ENCODE results near the gene TMEM94.
A peak's percentile ranks its signal among the peaks of the same experiment; 100 is the strongest.
"Not testable (repeated sequence)": the region's sequence is repeated elsewhere in the genome, so short reads cannot be mapped to it uniquely, and the experiment has no call there.

The TMEM94 gene

DNA sequence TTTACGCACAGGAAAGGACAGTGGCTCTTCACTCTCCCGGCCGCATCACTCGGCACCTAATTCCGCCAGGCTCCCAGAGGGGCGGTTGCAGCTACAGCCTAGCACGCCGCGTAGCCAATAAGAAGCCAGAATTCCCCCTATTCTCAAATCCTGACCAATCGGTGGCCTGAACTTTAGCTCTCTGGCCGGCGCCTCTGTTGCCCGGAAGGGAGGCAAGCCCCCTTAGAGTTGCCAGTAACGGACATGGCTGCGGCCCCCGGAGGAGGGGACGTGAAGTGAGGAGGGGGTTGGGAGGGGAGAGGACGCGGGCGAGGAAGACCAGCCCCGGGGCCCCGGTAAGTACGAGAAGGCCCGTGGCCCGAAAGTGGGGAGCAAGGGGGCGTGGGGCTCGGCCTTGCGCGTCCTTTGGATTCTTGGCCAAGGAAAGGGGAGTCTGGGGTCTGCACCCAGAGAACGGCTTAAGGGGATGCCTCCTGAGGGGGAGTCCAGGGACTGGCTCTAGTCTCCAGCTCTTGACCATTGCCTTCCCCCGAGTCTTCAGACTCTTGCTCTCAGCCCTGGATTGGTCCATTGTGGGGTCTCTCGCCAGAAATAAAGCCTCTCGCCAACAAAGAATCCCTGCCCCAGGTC is at the start of gene TMEM94:
Gene TMEM94 (plus strand): TSS at position 219 of the 630 bp plus-strand sequence. CDS start 15,271 bp downstream, outside the sequence.
- peak; percentile 98 for DNase-seq

DNA sequence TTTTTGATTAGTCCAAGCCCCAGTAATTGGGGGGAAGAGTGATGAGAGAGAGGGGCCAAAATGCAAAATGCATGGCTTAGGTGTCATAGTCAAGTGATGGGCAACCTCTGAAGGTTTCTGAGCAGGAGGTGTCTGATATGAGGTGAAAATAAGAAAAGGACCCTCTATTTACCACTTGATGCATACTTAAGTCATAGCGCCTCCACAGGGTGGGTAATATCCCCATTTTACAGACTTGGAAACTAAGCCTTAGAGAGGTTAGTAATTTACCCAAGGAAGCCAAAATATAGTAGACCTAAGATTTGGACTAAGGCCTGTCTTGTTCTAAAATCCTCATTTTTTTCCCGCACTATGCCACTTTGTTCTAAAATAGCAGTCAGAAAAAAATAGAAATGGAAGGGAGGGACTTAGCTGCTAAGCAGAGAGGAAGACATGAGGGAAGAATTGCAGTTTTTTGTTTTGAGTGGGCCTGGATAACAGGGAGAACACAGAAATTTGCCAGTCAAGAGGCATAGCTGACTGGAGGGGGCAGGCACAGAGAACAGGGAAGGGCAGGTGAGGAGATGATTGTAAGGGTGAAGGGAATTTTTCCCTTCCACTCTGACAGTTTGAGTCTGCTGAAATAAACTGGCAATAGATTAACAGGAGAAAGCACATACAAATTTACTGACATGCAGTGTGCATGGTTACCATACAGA is 48.6 kb upstream of the TMEM94 start:
- no peak for DNase-seq

DNA sequence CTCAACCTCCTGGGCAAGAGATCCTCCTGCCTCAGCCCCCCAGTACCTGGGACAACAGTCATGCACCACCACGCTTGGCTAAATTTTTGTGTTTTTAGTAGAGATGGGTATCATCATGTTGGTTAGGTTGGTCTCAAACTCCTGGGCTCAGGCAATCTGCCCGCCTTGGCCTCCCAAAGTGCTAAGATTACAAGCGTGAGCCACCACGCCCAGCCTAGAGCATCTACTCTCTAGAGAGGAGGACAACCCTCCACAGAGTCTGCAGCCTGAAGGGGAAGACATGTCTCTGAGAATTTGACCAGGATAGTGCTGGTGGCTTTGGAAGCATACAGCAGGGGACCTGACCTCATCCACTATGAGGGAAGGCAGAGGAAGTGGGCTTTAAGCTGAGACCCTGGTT is 46.3 kb upstream of the TMEM94 start:
- DNase-seq: no peak

DNA sequence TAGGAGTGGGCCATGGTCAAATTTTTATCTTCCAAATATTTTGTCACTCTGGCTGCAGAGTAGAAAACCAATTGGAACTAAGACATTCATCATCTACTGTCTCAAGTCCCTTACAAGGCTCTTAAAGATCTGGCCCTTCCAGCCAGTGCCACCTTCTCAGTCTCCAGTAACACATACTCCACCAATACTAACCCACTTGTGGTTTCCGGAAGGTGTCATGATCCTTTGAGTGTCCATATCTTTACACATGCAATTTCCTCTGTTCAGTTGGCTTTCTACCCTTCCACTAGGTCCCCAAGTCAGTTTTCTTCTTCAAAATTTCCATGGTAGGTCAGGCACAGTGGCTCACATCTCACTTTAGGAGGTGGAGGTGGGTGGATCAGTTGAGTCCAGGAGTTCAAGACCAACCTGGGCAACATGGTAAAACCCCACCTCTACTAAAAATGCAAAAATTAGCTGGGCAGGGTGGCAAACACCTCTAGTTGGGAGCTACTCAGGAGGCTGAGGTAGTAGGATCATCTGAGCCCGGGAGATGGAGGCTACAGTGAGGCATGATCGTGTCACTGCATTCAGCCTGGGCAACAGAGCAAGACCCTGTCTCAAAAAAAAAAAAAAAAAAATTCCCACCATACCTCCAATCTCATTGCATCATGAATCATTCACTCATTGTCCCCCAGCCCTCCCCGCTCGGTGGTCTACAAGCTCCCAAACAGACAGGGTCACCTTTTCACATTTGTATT is 44.9 kb upstream of the TMEM94 start:
- no peak for DNase-seq

DNA sequence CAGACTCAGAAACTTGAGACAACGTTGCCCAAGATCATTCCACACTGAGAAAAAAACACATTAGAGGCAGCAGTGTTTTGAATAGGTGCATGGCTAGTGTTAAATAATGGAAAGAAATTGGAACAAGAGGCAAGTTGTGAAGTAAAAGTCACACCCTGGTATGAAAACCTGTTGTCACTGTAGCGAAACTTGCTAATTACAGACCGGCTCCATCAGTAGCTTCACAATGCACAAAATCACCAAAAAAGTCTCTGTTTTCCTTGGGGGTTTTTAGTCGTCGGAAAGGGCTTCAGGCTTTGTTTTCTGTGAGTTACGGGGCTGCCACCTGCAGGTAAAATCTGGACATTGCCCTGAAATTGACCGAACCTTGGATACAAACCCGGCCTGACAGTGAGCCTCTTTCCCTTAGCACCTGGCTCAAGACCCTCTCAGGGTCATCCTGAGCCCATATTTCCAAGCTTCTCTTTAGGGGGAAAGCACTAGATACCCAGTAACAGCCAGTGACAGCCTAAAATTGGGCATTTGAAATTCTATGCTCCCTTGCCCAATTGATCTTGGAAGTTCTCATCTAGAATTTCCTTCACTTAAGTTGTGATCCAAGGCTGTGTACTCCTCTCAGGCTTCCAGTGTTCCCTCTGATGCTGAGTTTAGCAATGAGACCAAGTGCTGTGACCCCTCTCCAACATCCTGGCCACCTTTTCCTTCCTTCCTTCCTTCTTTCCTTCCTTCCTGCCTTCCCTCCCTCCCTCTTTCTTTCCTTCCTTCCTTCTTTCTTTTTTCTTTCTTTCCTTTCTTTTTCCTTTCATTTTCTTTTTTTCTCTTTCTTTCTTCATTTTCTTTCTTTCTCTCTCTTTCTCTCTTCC is 43.7 kb upstream of the TMEM94 start:
- peak; percentile 70 for DNase-seq

DNA sequence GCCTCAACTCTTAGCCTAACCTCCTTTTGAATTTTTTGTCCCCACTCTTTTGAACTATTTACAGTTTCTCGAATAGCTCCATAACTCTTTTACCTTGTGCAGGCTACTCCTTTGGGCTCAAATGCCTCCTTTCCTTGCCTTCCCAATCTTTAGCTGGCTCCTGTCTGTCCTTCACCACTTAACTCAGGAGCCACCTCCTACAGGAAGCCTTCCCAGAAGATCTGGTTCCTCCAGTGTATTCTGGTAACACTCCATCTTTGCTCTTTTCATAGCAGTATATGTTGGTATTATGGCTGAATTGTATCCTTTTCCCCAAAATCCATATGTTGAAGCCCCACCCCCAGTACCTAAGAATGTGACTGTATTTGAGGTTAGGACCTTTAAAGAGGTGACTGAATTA is 41.9 kb upstream of the TMEM94 start:
- no peak for DNase-seq

DNA sequence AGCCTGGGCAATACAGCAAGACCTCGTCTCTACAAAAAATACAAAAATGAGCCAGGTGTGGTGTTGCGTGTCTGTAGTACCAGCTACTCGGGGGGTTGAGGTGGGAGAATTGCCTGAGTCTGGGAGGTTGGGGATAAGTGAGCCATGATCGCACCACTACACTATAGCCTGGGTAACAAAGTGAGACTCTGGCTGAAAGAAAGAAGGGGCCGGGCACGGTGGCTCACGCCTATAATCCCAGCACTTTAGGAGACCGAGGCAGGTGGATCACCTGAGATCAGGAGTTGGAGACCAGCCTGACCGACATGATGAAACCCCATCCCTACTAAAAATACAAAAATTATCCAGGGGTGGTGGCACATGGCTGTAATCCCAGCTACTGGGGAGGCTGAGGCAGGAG is 40.4 kb upstream of the TMEM94 start:
- DNase-seq: no peak

DNA sequence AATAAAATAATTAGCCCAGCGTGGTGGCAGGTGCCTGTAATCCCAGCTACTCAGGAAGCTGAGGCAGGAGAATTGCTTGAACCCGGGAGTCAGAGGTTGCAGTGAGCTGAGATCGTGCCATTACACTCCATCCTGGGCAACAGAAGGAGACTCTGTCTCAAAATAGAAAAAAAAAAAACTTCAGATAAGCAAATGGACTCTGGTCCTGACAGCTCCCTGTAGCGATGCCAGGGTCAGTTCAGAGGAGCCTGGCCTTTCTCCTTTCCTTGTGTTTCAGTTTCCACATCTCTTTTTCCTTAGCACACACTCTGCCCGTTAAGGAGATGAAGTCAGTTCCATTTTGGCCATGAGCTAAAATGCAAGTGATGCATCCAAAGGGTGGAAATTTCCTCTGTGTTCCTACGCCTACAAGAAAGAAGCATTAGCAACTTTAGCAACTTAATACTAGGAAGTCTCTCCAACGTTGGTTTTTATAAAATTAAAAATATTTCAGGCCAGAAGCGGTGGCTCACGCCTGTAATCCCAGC is 39.3 kb upstream of the TMEM94 start:
- DNase-seq: no peak

DNA sequence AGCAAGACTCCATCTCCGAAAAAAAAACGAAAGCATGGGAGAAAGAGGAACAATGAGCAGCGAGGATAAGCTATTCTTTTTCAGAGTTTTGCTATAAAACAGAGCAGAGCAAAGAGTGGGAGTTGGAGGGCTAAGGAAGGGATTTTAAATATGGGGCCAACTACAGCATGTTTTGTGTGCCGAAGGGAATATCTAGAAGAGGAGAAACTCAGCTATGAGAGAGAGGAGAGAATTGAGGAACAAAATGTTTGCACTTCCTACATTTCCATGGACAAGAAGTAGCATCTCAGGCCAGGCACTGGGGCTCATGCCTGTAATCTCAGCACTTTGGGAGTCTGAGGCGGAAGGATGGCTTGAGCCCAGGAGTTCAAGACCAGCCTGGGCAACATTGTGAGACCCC is 37.9 kb upstream of the TMEM94 start:
- no peak for DNase-seq

DNA sequence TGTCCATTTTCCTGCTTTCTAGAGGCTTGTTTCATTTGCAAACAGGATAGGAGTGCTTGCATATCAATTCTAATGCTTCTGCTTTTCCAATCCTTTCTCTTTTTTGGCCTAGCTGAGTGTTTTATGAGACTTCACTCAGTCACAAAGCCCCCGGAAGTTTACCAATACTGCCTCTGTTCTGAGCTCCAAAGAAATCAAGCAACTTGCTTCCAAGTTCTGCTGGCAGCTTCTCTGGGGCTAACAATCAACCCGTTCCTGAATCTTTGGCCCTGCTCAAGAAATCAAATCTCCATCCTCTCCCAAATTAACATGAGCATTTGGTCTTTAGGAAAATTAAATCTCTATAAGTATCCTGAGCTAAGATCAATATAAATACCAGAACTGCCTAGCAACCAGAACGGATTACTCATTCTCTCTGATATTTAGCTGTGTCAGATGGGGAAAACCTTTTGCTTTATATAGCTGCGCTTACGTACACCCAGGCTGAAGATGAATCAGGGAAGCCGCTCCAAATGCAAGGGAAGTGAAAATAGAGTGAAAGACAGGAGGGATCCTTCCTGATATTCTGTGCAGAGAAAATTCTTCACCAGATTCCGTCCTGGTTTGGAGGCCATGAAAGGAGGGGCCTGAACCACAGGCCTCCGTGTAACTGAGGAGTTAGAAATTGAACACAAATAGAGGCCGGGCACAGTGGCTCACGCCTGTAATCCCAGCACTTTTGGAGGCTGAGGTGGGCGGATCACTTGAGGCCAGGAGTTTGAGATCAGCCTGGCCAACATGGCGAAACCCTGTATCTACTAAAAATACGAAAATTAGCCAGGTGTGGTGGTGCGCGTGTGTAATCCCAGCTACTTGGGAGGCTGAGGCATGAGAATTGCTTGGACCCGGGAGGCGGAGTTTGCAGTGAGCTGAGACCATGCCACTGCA is 27.6 kb upstream of the TMEM94 start:
- no peak for DNase-seq

DNA sequence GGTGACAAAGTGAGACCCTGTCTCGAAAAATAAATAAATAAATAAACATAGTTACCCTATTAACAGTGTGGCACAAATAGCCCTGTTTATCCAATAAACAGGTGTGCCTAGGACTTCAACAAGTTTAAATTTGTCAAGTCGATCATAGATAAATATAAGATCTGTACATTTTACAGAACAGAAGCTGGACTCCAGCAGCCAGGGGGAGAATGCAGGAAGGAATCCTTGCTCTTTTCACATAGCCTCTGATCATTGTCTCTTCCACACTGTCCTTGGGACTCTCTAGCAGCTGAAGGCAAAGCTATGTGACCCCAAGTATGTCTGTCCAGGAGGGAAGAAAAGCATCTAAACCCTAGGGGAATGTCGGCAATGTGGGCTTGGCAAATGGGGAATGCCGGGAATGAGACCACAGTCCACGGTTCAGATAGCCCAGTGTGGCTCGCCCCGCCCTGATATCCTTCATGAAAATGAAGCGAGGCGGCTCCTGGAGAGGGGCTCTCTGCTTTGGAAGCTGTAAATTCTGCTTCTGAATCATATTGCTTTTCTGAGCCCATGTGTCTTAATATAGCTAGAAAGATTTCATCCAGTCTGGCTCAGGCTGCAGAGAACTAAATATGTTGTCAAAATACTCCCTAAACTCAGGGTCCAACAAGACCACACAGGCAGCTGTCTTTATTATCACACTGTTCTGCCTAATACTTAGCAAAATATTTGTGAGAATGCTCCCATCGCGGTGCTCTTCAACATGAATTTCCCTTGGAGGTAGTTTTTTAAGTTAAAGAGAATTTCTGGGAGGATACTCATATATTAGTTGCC is 26.1 kb upstream of the TMEM94 start:
- DNase-seq: no peak

DNA sequence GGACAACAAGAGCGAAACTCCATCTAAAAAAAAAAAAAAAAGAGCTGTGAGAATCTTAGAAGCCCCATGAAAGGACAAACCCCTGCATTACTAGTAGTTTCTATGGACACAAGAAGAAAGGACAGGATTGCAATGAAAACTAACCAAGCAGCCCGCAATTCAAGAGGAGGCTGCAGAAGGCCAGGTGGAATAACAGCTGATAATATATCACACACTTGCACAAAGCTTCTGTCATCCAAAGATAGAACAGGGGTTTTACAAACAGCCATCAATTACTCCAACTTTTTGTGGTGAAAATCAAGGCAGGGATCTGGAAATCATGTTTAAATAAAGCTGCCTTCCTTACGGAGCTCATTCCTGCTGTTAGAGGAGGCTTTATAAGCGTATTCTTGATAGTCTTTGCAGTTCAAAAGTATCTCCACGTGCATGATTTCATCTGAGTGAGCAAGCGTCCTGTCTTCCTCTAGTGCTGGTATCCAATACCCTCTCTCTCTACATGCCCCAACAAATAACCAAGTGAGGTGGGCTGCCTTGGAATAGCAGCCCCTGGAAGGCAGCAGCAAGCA is 23.1 kb upstream of the TMEM94 start:
- DNase-seq: no peak

DNA sequence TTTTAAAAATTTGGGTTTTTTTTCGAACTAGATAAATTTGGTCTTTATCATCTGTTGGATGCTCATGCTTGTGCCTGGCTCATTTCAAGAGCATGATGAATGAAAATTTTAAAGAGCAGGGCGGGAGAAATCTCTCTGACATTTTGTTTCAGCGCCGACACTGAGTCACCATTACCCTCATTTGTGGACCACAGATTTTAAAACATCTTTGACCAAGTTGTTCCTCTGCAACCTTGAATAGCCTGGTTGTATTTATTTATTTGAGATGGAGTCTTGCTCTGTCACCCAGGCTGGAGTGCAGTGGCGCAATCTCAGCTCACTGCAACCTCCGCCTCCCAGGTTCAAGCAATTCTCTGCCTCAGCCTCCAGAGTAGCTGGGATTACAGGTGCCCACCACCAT is 22.0 kb upstream of the TMEM94 start:
- DNase-seq: not testable (repeated sequence)

DNA sequence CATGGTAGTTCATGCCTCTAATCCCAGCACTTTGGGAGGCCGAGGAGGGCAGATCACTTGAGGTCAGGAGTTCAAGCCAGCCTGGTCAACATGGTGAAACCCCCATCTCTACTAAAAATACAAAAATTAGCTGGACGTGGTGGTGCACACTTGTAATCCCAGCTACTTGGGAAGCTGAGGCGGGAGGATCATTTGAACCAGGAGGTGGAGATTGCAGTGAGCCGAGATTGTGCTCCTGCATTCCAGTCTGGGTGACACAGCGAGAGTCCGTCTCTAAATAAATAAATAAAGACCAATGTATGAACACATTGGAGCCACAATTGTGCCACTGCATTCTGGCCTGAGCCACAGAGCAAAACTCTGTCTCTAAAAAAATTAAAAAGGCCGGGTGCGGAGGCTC is 19.0 kb upstream of the TMEM94 start:
- DNase-seq: not testable (repeated sequence)

DNA sequence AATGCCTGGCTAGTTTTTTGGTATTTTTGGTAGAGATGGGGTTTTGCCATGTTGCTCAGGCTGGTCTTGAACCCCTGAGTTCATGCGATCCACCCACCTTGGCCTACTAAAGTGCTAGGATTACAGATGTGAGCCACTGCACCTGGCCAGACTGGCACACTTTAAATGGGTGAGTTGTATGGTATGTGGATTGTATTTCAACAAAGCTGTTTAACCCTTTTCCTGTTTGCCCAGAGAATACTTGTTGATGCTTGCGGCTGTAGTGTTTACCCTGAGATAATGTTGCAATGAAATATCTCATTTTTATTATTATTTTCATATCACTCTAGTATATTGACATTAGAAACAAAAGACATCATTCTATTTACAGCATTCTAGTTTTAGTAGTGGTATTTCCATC is 17.1 kb upstream of the TMEM94 start:
- DNase-seq: no peak

DNA sequence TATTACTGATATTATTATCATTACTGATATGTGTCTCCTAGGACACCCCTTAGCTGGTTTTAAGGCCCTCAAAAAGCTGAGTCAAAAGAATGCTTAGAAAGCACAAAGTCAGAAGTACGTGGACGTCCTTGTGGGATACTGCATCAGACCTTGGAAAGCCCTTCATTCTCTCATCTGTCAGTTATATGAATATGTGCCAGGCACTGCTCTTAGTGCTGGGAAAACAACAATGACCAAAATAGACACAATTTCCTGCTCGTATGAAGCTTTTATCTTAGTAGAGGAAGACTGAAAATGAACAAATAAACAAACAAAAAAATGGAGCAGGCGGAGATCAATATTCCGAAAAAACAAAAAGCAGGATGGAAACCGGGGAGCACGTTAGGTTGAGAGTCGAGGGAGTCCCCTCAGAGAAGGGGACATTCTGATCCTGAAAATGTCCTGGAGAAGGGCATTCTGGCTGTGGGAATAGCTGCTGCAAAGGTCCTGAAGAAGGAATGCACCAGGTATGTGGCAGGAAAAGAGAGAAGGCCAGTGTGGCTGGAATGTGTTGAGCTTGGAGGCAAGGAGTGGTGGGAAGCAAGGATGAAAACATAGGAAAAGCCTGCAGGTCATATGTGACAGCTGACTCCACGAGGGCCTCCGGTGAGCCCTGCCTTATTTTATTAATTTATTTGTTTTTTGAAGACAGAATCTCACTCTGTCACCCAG is 15.5 kb upstream of the TMEM94 start:
- no peak for DNase-seq

DNA sequence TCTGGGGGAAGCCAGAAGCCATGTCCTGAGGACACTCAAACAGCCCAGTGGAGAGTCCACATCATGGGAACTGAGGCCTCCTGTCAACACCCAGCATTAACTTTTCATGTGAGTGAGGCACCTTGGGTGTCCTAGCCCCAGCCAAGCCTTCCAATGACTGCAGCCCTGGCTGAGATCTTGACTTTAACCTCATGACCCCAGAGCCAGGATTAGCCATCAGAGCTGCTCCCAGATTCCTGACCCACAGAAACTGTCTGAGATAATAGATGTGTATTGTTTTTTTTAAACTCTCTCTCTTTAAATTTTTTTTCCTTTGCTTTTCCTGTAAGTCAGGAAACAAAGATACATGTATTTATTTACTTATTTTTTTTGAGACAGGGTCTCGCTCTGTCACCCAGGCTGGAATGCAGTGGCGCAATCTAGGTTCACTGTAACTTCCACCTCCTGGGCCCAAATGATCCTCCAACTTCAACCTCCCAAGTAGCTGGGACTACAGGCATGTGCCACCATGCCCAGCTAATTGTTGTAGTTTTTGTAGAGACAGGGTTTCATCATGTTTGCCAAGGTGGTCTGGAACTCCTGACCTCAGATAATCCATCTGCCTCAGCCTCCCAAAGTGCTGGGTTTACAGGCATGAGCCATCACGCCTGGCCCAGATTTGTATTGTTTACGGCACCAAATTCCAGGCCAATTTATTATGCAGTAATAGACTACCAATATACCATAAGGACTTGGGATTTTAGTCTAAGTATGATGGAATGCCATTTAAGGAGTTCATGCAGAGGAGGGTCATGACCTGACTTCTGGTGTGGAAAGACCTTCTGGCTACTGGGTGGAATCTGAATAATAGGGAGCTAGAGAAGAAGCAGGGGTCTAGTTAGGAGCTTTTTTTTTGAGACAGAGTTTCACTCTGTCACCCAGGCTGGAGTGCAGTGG is 14.0 kb upstream of the TMEM94 start:
- DNase-seq: no peak

DNA sequence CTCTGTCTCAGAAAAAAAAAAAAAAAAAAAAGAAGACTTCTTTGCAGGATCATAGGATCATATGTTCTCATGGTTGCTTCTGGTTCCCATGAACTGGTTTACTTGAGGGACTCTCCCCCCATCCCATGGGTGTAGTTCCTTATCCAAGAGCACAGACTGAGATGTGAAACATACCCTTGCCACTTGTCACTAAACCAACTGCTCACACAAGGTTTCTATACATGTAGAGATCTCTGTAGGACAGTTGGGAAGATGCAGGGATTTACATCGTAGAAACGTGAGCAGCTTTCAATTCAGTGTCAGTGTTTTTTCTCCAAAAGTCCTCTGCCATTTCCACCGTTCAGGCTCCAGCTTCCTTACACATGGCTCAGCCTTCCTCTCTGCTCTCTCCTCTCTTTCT is 11.1 kb upstream of the TMEM94 start:
- DNase-seq: no peak

DNA sequence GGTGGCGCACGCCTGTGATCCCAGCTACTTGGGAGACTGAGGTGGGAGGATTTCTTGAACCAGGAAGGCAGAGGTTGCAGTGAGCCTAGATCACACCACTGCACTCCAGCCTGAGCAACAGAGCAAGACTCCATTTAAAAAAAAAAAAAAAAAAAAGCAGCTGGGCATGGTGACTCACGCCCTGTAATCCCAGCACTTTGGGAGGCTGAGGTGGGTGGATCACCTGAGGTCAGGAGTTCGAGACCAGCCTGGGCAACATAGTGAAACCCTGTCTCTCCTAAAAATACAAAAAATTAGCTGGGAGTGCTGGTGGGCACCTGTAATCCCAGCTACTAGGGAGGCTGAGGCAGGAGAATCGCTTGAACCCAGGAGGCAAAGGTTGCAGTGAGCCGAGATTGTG is 10.5 kb upstream of the TMEM94 start:
- not testable (repeated sequence) for DNase-seq
